RWPE2 (cell line): ENCODE measurements around the gene HES1.

ENCODE experiments used
- ATAC-seq: fragments of 200-7000 bp; cut with Tn5 transposase; 3 replicates; pipeline ENCODE4 v1.9.1; 2021; ENCODE audit warnings: low read depth
- DNase-seq: peaks from one replicate; pipeline ENCODE4 v3.0.0-alpha.2; 2020; ENCODE audit warnings: low spot score
- H3K27ac ChIP-seq: fragments of 450-650 bp; 2 replicates; pipeline ENCODE4 v1.5.1; 2017; ENCODE audit warnings: mild to moderate bottlenecking; ENCODE audit not compliant: poor library complexity, severe bottlenecking
- H3K27me3 ChIP-seq: fragments of 250-450 bp; sonication (Bioruptor Pico); 2 replicates; pipeline ENCODE4 v1.5.1; 2021; ENCODE audit warnings: mild to moderate bottlenecking, moderate library complexity; ENCODE audit not compliant: insufficient read depth, poor library complexity, severe bottlenecking
- H3K36me3 ChIP-seq: fragments of 250-450 bp; sonication (Bioruptor Pico); 2 replicates; pipeline ENCODE4 v1.5.1; 2020; ENCODE audit warnings: low read depth, mild to moderate bottlenecking, moderate library complexity
- H3K4me1 ChIP-seq: fragments of 250-450 bp; sonication (Bioruptor Pico); 2 replicates; pipeline ENCODE4 v1.5.1; 2021; ENCODE audit warnings: mild to moderate bottlenecking, moderate library complexity; ENCODE audit not compliant: insufficient read depth, poor library complexity, severe bottlenecking
- H3K4me3 ChIP-seq: fragments of 250-450 bp; sonication (Bioruptor Pico); 2 replicates; pipeline ENCODE4 v1.5.1; 2021; ENCODE audit warnings: mild to moderate bottlenecking, moderate library complexity; ENCODE audit not compliant: severe bottlenecking
- H3K9me3 ChIP-seq: fragments of 250-450 bp; sonication (Bioruptor Pico); 2 replicates; pipeline ENCODE4 v1.5.1; 2021; ENCODE audit warnings: mild to moderate bottlenecking, moderate library complexity; ENCODE audit not compliant: severe bottlenecking
- TF ChIP-seq, protein P1 (sequence below): fragments of 450-650 bp; IDR thresholded peaks from one replicate; pipeline ENCODE4 v1.5.1; 2017; ENCODE audit warnings: mild to moderate bottlenecking, moderate library complexity; ENCODE audit not compliant: poor library complexity, severe bottlenecking

The HES1 gene

DNA sequence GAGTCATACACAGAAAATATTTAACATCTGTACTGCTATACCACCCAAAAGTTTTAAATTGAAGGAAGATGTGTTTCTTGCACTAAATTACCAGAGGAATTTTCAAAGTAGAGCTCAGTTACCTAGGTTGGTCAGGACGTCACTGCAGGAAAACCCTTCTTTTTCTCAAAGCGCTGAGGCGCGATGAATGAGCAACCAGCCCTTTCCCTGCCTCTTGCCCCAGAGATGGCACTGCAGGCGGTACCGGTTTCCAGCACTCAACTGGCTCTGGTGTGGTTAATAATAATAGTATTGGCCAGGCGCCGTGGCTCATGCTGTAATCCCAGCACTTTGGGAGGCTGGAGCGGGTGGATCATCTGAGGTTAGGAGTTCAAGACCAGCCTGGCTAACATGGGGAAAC, 49.3 kb downstream of the HES1 start:
- no peak for ATAC-seq
- H3K9me3 ChIP-seq, result no peaks in the 10 kb centered on the region
- DNase-seq, result no peak
- TF ChIP-seq, protein P1, sequence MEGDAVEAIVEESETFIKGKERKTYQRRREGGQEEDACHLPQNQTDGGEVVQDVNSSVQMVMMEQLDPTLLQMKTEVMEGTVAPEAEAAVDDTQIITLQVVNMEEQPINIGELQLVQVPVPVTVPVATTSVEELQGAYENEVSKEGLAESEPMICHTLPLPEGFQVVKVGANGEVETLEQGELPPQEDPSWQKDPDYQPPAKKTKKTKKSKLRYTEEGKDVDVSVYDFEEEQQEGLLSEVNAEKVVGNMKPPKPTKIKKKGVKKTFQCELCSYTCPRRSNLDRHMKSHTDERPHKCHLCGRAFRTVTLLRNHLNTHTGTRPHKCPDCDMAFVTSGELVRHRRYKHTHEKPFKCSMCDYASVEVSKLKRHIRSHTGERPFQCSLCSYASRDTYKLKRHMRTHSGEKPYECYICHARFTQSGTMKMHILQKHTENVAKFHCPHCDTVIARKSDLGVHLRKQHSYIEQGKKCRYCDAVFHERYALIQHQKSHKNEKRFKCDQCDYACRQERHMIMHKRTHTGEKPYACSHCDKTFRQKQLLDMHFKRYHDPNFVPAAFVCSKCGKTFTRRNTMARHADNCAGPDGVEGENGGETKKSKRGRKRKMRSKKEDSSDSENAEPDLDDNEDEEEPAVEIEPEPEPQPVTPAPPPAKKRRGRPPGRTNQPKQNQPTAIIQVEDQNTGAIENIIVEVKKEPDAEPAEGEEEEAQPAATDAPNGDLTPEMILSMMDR, result no peak
- no peaks in the 10 kb centered on the region for H3K36me3 ChIP-seq
- H3K4me3 ChIP-seq, result no peak overlapping the region
- H3K27ac ChIP-seq, result no peak overlapping the region
- no peaks in the 10 kb centered on the region for H3K27me3 ChIP-seq
- no peaks in the 10 kb centered on the region for H3K4me1 ChIP-seq

DNA sequence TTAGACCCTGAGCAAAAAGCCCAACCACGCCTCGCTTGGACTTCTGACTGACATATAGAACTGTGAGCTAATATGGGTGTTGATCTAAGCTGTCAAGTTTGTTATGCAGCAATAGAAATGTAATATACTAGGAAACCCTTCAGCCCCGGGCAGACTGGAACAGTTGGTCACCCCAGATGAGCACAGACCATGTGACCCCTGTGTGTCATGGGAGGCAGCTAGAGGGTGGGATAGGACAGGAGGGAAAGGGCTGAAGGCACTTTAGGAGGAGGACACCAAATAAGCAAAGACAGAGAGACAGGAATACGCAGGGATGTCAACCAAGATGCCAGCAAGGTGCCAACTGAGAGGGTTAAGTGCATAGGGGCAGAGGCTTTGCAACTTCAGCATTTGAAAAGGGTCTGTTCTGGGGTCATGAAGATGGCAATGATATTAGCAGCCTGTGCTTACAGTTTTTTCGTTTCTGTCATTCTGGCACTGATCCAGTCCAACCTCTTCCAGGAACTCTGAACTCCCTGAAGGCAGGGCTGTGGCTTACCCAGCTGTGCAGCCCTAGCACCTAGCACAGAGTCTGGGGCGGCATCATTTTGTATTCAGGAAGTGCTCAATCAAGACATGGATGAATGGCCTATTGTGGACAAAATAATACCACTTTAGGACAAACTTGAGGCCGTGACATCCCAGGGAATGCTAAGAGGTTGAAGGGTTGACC, 51.4 kb downstream of the HES1 start:
- Histone ChIP-seq H3K4me1 (no peaks in the 10 kb centered on the region), H3K9me3 (no peaks in the 10 kb centered on the region), H3K4me3 (no peak overlapping the region), H3K27me3 (no peaks in the 10 kb centered on the region), H3K27ac (no peak overlapping the region), H3K36me3 (no peaks in the 10 kb centered on the region)
- no peak for DNase-seq
- ATAC-seq, result no peak; the same call in 2 of the 3 replicates
- TF ChIP-seq, protein P1, result no peak
